Esophagus muscularis mucosa (tissue), 3 donors: ENCODE data around the gene CFAP410.

Source experiments
- POLR2A ChIP-seq: fragments of 450-650 bp; IDR thresholded peaks from one replicate; pipeline ENCODE4 v1.6.1; 2017; ENCODE audit warnings: antibody characterized with exemption, moderate library complexity, mild to moderate bottlenecking, low read depth
- POLR2AphosphoS5 ChIP-seq, 2 donors: sonication (generic); formaldehyde crosslinking; IDR thresholded peaks; one replicate each; pipeline ENCODE4 v1.6.1; 2017; ENCODE audit warnings: antibody characterized with exemption in 2 of 2
- TF ChIP-seq, protein P1 (sequence below), 3 experiments: fragments of 200-600 bp in 2 of 3; fragments of 450-650 bp in 1 of 3; sonication (generic) in 2 of 3; IDR thresholded peaks; one replicate each; pipeline ENCODE4 v1.5.1; 2017 to 2019; ENCODE audit warnings: antibody characterized with exemption in 3 of 3, mild to moderate bottlenecking in 2 of 3, moderate library complexity in 1 of 3

DNA sequence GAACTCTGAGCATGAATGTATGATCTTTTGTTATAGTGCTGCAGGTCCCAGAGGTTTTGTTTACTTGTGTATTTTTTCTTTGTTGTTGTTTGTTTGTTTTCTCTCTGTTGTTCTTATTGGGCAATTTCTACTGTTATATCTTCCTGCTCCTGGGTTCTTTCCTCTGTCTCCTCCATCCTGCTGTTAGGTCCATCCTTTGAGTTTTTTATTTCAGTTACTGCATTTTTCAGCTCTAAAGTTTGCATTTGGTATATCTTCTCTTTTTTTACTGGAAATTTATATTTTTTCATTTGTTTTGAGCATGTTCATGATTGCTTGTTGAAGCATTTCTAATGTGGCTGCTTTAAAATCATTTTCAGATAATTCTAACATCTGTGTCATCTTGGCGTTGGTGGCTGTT, 24.1 kb upstream of the CFAP410 start:
- TF ChIP-seq, protein P1, sequence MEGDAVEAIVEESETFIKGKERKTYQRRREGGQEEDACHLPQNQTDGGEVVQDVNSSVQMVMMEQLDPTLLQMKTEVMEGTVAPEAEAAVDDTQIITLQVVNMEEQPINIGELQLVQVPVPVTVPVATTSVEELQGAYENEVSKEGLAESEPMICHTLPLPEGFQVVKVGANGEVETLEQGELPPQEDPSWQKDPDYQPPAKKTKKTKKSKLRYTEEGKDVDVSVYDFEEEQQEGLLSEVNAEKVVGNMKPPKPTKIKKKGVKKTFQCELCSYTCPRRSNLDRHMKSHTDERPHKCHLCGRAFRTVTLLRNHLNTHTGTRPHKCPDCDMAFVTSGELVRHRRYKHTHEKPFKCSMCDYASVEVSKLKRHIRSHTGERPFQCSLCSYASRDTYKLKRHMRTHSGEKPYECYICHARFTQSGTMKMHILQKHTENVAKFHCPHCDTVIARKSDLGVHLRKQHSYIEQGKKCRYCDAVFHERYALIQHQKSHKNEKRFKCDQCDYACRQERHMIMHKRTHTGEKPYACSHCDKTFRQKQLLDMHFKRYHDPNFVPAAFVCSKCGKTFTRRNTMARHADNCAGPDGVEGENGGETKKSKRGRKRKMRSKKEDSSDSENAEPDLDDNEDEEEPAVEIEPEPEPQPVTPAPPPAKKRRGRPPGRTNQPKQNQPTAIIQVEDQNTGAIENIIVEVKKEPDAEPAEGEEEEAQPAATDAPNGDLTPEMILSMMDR (IDR thresholded peaks at IDR 0.05): no peak
- no peak for TF ChIP-seq POLR2AphosphoS5 (IDR thresholded peaks at IDR 0.05)
- TF ChIP-seq POLR2A: no peak
